Stimulated activated CD8-positive, alpha-beta memory T cell treated with anti-CD3 and anti-CD28 coated beads, Interleukin-15, amount 100 ng/mL, for 24 hours (primary cell): Measurements from ENCODE around the gene MYRF.

Experiments used
- DNase-seq: peaks from one replicate; pipeline ENCODE4 v3.0.0-alpha.2; 2020; ENCODE audit warnings: low read depth

Gene MYRF

DNA sequence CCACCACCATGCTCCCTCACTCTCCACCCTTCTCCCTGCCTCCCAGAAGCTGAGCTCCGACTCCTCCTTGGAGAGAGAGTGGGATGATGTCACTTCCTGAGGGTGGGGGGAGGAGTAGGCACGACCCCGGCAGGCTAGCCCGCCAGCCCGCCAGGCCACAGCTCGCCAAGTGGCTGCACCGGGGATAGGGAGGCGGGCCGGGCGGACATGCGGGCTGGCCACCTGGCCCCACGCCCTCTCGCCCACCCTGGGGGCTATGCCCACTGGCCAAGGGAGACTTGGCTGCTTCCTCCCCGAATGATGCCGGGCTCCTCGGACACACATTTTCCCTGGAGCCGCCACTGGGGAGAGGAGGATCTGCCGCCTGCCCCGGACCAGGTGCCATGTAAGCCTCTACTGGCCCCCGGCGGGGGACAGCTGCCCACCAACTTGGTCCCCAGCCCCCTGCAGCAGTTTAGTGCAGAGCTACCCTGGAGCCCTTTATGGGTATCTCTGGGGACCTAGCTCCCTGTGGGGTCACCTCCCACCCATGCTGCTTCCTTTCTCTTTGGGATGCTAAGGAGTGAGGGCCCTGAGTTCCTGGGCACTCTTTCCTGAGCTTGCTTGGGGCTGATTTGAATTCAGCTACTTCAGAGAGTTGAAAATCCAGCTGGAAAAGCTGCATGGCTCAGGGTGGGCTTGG is 33.7 kb upstream of the MYRF start:
- DNase-seq: no peak

DNA sequence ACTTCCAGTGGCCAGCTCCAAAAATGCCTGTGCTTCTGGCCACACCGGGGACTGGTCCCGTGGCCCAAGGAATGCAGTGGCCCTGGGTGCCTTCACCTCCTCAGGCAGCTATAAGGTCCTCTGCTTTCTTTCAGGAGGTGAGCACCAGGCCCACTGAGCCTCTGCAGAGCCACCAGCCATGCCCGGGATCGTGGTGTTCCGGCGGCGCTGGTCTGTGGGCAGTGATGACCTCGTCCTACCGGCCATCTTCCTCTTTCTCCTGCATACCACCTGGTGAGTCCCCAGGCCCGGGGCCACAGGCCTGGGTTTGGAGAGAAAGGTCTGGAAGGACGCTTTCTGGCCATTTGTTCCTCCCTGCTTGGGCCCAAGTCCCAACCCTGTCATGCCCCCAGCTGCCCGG is 32.5 kb upstream of the MYRF start:
- no peak for DNase-seq

DNA sequence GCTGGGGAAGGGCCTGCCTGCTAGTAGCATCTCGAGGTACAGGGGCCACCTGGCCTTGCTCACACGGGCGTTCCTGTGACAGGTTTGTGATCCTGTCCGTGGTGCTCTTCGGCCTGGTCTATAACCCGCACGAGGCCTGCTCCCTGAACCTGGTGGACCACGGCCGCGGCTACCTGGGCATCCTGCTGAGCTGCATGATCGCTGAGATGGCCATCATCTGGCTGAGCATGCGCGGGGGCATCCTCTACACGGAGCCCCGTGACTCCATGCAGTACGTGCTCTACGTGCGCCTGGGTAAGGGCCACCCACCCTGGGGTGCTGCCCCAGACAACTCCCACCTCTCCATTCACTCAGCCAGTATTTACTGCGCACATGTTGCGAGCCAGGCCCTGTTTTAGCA is 31.8 kb upstream of the MYRF start:
- no peak for DNase-seq

DNA sequence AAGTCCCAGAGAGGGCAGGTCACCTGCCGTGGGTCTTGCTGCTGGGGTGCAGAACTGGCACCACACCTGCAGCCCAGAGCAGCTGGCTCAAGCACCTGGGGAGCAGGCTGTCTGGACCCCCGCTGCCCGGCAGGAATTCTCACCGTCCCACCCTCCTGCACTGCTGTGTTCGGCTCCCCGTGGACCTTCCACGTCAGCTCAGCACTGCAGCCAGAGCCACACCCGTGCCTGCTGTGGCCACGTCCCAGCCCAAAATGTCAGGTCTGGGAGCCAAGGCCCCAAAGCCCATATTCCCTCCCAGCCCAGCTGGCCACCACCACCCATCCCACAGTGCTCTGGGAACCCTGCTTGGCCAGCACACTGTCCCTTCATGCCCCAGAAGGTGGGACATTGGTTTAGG is 28.0 kb upstream of the MYRF start:
- DNase-seq: no peak

DNA sequence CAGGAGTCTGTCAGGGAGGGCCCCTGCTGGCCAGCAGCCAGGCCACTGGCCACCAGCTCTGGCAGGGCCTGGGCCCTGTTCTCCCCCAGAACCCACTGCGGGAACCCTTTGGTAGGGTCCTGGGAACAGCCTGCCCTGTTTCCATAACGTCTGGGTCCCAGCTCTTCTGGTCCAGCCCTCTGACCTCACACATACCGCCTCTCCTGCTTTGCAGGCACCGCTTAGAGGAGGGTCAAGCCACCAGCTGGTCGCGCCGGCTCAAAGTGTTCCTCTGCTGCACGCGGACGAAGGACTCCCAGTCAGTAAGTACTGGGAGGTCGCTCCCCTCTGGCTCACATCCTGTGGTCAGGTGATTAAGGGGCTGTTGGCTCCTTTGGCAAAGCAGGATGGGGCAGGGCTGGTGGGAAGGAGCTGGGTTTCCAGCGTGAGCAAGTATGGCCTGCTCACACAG is 26.6 kb upstream of the MYRF start:
- no peak for DNase-seq

DNA sequence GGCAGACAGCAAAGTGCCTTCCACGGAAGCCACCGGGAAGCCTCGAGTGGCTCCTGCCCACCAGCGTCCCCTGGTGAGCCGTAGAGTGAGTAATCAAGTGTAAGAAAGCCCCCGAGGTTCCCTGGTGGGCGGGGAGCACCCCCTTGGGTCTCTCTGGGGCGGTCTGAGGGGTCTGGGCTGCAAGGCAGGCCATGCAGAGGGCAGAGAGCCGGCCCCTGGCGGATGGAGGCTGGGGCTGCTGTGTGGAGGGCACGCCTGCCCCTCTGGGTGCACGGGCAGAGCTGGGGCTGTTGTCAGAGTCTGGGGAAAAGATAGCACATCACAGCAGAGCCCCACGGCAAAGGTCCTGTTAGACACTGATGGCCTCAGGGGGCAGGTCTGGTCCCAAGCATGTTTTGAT is 25.7 kb upstream of the MYRF start:
- no peak for DNase-seq

DNA sequence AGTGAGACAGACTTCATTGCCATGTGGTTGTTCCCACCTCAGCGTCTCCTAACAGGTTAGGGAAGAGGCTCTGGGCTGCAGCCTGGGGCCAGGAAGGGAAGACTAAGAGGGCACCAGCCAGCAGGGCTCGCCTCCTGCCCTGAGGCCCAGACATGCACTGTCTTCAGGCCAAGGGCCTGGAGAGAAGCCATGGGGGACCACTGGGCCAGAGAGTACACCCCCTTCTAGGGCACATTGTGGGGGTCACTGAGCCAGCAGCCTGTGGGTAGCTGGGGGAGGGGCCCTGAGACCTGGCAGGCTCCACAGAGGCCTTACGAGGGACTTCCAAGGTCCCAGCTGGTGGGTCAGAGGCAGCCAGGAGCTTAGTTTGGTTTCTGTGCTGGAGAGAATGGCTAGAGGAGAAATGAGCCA is 25.0 kb upstream of the MYRF start:
- no peak for DNase-seq

DNA sequence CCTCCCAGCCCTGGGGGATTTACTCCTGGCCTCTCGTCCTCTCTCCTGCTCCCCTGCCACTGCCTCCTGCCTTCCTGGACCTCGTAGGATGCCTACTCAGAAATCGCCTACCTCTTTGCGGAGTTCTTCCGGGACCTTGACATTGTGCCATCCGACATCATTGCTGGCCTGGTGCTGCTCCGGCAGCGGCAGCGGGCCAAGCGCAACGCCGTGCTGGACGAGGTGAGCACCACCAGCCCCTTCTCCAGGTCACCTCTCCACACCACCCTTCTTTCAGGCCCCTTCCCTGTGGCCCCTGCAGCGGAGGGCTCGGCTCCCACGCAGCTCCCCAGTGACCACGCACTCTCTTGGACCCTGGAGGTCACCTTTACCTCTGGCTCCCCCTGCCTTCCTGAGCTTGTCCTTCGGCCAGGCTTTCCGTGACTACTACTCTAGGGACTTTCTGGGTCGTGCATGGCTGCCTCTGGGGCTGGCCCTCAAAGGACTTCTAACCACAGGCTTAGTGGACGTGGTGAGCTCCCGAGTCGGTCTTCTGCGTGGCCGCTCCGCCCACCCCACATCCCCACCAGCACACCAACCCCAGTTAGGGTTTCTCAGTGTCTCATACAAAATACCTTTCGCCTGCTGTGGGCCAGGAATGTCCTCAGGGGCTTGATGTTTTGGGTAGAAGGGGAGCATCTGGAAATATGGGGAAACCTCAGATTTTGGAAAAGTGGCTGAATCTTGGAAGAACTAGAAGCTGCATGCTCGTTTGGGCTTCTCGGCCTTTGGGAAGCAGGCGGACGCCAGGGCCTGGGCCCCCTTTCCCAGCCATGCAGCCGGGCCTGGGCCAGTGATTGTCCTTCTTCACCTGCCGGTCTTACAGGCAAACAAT is 24.1 kb upstream of the MYRF start:
- no peak for DNase-seq

DNA sequence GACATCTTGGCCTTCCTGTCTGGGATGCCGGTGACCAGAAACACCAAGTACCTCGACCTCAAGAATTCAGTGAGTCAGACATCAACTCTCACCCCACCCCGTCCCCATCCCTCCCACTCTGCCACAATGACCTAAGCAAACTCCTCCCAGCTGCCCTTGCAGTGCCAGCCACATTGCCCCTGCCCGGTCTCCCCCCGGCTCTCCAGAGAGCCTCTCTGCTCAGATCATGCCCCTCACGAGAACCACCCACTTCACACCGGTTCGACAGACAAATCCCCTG is 23.6 kb upstream of the MYRF start:
- no peak for DNase-seq

DNA sequence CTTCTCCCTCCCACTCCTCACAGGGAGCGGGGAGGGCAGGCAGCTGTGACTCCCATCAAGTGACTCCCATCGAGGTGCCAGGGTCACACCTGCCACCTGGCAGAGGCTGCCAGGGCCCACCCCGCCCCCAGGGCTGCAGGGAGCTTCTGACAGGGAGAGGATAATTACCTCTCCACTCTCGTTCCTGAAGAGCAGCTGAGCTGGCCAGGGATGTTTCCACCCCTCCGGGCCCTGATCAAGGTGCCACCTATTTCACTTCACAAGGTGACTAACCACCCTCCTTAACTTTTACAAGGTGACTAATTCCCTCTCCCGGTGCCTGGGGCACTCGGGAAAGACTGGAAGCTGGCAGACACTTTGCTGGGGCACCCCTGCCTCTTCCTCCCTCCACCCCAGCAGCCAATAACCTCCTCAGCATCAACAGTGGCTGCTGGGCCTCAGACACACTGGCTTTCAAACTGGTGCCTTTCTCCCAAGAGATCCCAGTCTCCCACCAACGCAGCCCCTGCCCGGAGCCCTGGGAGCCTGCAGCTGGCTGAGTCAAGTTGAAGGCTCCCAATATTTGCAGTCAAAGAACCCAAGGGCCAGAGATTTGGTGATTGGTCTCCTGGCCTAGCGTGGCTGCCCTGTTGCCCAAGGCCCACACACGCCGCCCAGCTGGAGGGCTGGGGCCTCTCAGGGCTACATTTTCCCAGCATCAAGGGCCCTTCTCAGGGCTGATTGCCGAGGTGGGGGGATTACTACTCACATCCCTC is 22.0 kb upstream of the MYRF start:
- no peak for DNase-seq

DNA sequence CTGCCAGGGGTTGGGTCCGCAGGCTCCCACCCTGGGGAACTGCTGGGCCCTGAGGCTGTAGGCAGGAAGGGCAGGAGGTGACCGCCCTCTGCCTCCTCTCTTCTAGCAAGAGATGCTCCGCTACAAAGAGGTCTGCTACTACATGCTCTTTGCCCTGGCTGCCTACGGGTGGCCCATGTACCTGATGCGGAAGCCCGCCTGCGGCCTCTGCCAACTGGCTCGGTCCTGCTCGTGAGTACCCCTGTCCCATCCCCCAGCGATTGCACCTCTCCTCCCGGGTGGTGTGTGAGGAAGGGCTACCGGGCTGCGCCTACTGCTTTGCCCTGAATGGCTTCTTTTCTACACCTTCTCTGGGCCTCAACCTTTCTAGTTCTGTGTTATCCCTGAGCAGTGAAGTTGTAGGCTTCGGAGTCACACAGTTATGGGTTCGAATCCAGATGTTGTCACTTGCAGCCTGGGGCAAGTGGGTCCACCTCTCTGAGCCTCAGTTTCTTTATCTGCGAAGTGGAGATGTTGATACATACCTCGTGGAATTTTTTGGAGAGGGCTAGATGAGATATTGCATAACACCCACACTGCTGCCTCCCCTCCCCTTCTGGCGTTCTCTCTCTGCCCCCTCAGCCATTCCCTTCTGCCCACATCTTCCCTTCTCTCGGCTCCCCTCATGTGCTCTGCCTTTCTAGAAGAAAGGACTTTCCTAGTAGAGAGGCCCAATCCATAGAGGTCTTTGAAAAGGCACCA is 21.1 kb upstream of the MYRF start:
- no peak for DNase-seq

DNA sequence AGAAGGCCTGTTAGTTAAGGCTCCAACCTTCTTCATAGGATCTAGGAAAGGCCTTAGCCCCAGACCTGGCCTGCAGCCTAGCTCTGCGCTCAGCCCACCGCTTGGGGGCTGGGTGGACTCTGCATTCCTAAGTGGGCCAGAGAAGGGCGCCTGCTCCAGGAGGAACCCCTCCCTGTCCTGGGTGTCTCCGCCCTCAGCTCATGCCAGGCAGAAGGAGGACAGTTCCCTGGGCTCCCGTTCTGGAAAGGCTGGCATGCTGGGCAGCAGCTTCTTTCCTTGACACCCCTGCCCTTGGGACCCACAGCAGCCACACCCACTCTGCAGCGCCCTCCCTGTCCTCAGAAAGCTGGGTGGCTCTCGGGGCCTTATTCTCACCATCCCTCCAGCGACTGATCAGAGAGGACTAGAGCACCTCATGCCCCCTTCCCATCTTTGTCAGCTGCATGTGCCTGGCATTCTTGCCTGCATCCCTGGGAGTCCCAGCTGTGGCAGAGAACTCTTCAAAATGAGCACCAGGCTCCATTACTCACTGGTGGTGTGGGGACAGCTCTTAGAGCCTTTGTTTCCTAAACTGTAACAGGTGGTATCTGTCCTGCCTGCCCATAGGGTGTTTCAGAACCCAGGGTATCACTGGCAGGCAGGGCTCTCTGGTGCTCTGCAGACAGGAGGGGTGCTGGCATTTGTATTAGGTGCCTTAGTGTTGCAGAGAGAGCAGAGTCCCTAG is 20.3 kb upstream of the MYRF start:
- no peak for DNase-seq

DNA sequence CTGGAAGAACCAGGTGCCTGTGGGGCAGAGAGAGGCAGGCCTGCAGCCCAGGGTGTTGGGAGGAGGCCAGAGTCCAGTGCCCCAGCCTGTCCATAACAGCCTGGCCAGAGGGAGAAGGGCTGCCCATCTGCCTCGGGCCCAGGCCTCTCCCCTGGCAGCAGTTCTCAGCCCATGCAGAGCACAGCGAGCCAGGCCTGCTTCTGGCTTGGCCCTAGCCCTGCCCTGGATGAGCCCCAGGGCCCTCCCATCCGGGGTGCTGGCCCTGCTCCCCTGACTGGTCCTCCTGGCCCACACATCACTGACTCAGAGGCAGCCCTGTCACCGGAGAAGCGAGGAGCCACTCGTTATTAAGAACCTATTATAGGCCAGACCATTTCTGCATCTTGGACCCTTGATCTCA is 19.7 kb upstream of the MYRF start:
- DNase-seq: no peak

DNA sequence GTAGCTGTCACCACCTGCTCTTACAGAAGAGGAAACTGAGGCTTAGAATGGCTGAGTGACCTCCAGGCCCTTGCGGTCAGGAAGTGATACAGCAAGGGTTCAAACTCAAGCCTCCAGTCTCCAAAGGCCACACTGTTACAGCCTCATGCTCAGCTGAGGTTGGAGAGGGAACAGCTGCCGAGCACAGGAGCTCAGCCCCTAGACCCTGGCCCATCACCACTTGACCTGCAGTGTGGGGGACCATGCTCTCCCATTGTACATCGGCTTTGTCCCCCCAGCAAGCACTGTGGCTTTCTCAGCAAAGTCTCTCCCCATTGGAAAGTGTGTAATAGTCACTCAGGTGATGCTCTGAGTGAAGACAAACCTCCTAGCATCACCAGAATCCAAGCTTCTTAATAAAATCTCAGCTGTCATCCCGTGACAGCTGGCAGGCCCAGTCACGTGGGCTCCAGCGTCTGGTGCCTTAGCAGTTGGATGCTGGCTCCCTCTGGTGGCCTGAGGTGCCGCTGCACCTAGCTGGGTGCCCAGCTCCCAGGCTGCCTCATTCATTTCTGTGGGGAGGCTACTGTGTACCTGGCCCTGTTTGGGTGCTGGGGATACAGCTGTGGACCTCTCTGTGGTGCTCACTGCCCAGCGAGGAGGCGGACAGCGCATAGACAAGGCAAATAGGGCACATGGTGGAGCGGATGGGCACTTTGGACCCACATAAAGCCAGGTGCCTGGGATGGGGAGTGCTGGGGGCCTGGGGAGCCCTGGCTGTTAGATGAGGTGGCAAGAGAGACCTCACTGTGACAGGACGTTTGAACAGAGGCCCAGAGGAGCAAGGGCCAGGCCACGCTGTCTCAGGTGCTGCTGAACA is 19.1 kb upstream of the MYRF start:
- DNase-seq: peak; percentile 57

DNA sequence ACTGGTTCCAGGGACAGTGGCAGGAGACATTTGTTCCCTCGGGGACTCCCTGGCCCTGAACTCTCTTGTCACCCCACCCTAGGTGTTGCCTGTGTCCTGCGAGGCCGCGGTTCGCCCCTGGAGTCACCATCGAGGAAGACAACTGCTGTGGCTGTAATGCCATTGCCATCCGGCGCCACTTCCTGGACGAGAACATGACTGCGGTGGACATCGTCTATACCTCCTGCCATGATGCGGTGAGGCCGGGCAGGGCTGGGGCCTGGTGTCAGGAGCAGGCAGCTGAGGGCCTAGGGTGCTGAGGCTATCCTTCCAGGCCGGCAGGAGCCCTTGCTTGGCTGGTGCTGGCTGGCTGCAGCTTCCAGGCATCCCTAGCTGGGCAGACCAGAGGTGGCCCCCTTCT is 17.7 kb upstream of the MYRF start:
- no peak for DNase-seq

DNA sequence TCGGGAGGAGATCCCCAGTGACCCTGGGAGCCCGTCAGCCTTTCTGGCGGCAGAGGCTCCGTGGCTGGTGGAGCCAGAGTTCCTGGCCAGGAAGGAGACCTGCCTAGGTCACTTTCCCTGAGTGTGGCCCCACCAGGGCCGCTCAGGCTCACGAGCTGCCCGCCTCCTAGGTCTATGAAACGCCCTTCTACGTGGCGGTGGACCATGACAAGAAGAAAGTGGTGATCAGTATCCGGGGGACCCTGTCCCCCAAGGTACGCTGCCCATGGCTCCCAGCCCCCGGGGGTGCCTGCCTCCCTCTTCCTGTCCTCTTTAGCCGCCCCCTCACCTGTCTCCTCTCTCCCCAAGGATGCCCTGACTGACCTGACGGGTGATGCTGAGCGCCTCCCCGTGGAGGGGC is 17.0 kb upstream of the MYRF start:
- DNase-seq: no peak

DNA sequence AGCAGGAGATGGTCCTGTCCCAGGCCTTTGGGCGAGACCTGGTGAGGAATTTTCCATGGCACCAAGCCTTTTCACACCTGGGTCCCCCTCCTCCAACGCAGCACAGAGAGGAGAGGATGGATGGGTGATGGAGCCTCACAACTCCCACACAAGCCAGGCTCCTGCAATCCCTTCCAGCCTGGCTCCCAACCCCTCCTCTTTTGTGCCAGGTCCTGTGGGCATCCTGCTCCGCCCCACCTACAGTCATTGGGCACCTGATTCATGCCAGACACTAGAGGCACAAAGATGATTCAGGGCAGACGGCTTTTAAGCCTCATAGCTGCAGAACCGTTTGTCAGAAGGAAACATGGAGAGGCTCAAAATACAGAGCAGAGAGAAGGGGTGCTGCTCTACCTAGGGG is 16.1 kb upstream of the MYRF start:
- no peak for DNase-seq

DNA sequence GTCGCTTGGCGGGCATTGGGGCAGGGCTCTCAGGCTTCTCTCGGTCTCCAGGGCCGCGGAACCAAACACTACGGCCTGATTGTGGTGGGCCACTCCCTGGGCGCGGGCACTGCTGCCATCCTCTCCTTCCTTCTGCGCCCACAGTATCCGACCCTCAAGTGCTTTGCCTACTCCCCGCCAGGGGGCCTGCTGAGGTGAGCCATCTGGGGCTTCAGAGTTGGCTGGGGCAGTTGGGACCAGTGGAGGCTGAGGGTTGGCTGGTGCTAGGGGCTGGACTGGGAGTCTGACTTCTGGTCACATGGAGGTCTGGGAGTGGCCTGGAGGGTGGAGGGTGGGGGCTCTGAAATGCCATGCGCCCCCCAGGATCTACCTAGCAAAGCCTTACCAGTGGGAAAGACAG is 15.3 kb upstream of the MYRF start:
- DNase-seq: no peak

DNA sequence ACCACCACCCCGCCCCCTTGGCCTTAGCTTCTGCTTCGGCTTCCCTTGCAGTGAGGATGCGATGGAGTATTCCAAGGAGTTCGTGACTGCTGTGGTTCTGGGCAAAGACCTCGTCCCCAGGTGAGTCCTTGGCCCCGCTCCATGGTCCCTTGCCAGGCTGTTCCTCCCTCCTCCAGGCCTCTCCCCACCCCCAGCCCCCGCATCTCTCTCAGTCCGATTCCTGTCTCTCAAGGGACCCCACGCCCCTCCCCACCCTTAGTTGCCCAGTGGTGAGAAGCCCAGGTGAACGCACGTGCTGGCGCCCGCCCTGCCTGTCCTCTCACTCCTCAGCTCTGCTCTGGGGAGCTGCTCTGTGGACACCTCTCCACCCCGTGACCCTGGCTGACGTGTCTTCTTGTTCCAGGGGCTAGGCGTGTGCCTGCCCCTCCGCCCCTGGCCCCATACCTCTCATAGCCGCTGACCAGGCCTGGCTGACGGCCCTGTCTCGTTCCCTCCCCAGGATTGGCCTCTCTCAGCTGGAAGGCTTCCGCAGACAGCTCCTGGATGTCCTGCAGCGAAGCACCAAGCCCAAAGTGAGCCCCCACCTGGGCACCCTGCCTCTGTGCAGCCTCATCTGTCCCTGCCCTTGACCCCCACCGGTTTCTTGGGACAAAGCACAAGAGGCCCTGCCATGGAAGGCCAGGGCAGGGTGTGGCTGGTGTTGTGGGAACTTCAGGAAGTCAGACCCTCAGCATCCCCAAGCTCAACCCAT is 14.6 kb upstream of the MYRF start:
- DNase-seq: no peak

DNA sequence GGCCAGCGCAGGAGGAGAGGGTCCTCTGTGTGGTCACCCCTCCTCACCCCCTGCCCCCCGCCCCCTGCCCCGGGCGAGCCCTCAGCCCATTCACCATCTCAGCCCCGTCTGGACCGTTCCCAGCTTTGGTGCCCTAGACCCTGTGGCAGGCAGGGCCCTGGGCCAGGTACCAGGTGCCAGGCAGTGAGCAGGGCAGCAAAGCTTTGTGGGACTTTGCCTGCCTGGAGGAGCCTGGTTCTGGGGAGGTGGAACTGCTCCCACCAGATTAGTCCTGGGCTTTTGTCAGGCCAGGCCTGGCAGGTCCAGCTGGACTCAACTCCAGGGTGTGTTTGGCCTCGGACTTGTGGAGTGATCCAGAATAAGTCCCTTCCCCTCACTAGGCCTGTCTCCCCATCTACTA is 13.7 kb upstream of the MYRF start:
- no peak for DNase-seq
